ENCODE results near the gene RELL2. TPM values are rescaled to one million over a fixed set of nuclear protein-coding genes. Genes with fewer than 3 reads are reported as not detected.

Gene RELL2
- total RNA-seq, 1 donor from 2014 or later = 6.1 TPM

DNA sequence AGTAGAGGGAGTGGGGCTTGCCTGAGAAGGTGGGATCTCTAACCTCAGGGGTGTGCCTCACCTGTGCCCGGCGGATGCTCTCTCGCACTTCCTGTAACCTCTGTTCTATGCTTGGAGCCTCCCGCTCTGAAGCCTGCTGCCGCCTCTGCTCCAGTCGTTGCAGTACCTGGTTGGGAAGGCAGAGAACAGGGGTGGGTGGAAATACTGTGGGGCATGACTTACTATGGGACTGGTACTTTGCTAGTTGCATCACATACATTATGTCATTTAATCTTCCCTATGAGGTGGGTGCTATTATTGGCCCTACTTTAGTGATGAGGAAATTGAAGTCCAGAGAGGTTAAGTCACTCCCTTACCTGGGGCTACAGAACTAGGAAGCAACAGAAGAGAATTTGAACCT, 9.2 kb downstream of the RELL2 start:
- Histone ChIP-seq H3K4me1 (no peaks in the 10 kb centered on the region), H3K27ac (no peak overlapping the region), H3K9me3 (no peaks in the 10 kb centered on the region), H3K27me3 (no peaks in the 10 kb centered on the region), H3K4me3 (no peak overlapping the region), H3K36me3 (peaks cover 27% of the 10 kb centered on the region)
- DNase-seq (peak; percentile 46), ATAC-seq (no peak)
- no peak for TF ChIP-seq CTCF (IDR thresholded peaks at IDR 0.05)
- intact Hi-C loops (cut with DNase I) = no loop called here

DNA sequence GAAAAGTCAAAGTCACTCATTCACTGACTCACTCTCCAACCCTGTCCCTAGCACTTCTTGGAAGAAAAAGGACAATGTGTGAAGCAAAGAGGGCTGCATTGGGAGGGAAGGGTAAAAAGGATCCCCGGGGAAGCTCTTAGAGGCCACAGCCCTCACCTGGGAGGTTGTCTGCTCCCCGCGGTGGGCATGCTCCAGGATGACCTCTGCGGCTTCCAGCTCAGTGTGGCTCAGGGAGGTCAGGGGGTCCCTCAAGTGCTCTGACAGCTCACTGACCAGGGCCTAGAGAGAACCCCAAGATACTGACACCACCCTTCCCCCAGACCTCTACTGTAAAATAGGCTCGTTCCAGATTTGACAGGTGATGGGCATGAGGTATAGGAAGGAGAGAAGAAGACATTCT, 10.4 kb downstream of the RELL2 start:
- H3K4me3 ChIP-seq = no peak overlapping the region
- peaks cover 24% of the 10 kb centered on the region for H3K36me3 ChIP-seq
- DNase-seq = peak; percentile 18
- TF ChIP-seq CTCF (IDR thresholded peaks at IDR 0.05) = no peak
- intact Hi-C loops (cut with DNase I) = no loop called here
- ATAC-seq = no peak
- no peaks in the 10 kb centered on the region for H3K9me3 ChIP-seq
- no peak overlapping the region for H3K27ac ChIP-seq
- H3K27me3 ChIP-seq = no peaks in the 10 kb centered on the region
- H3K4me1 ChIP-seq = peaks cover 4% of the 10 kb centered on the region

DNA sequence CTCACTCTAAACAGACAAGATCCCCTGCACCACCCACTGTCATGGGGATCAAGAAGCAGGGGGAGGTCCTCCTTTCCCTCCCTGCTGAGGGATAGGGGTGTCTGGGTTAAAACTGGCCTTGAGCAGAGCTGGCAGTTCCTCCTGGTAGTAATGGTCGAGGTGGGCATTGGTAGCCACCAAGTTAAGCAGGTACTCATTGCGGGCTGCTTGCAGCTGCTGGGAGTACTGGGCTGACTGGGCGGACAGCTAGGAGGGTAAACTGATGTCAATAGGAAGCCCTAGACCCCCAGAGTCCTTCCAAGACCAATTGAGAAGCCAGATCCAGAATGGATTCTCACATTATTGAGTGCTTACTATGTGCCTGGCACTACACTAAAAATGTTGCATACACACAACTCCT, 11.1 kb downstream of the RELL2 start:
- Histone ChIP-seq H3K4me1 (peaks cover 4% of the 10 kb centered on the region), H3K9me3 (no peaks in the 10 kb centered on the region), H3K4me3 (no peak overlapping the region), H3K27ac (no peak overlapping the region), H3K36me3 (peaks cover 24% of the 10 kb centered on the region), H3K27me3 (no peaks in the 10 kb centered on the region)
- DNase-seq (no peak), ATAC-seq (no peak)
- no peak for TF ChIP-seq CTCF (IDR thresholded peaks at IDR 0.05)
- intact Hi-C loops (cut with DNase I) = no loop called here

DNA sequence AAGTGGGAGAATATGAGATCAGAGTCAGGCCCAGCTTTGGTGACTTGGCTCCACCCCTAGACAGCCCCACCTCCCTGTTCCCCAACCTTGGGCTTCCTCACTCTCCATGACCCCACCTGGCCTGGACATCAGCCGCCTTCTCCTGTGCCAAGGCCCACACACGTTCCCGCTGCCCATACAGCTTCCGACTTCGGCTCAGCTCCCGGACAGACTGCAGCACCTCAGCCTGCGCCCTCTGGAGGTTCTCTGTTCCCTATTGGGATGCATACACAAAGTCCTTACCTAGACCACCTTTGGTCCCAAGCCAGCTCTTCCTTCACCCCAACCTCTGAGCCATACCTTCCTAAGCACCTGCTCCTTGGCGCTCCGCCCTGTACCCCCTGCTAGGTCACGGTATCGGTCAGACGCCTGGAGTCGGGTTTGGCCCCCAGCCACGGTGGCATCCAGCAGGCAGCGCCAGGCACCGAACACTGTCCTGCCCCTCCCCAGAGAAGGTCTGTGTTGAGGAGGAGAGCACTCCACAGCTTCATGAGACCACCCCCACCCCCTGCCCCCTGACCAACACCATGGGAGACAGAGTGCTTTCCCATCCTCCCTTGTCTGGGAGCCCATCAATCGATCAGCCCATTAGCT, 12.4 kb downstream of the RELL2 start:
- H3K9me3 ChIP-seq = no peaks in the 10 kb centered on the region
- no peak for DNase-seq
- intact Hi-C loops (cut with DNase I) = no loop called here
- H3K36me3 ChIP-seq = peaks cover 22% of the 10 kb centered on the region
- no peak for ATAC-seq
- H3K27ac ChIP-seq = no peak overlapping the region
- H3K4me1 ChIP-seq = peaks cover 4% of the 10 kb centered on the region
- H3K4me3 ChIP-seq = no peak overlapping the region
- no peaks in the 10 kb centered on the region for H3K27me3 ChIP-seq
- TF ChIP-seq CTCF (IDR thresholded peaks at IDR 0.05) = no peak

GRCh38 chr5:141649972-141650371, 13.2 kb downstream of the RELL2 start:
- intact Hi-C loops (cut with DNase I) = no loop called here
- ATAC-seq = no peak
- no peak overlapping the region for H3K27ac ChIP-seq
- H3K9me3 ChIP-seq = no peaks in the 10 kb centered on the region
- no peak overlapping the region for H3K4me3 ChIP-seq
- no peak for DNase-seq
- peaks cover 4% of the 10 kb centered on the region for H3K4me1 ChIP-seq
- TF ChIP-seq CTCF (IDR thresholded peaks at IDR 0.05) = no peak
- H3K27me3 ChIP-seq = no peaks in the 10 kb centered on the region
- peaks cover 16% of the 10 kb centered on the region for H3K36me3 ChIP-seq
